Endodermal cell (in vitro differentiated cells): Measurements from ENCODE around the gene COL1A1. TPM values are rescaled to one million over a fixed set of nuclear protein-coding genes. Genes with fewer than 3 reads are reported as not detected.

ENCODE experiments used
- DNase-seq: peaks from one replicate; pipeline ENCODE4 v3.0.0-alpha.2; 2017
- H3K27ac ChIP-seq: 2 replicates; pipeline ENCODE4 v1.5.1; 2013; ENCODE audit warnings: mild to moderate bottlenecking, low read depth, low read length, moderate library complexity
- H3K27me3 ChIP-seq: 2 replicates; pipeline ENCODE4 v1.6.1; 2013; ENCODE audit warnings: mild to moderate bottlenecking, low read length, moderate library complexity; ENCODE audit not compliant: insufficient read depth, control insufficient read depth, poor library complexity, severe bottlenecking
- H3K36me3 ChIP-seq: 2 replicates; pipeline ENCODE4 v1.7.0; 2013; ENCODE audit warnings: mild to moderate bottlenecking, low read length, moderate library complexity; ENCODE audit not compliant: control insufficient read depth, insufficient read depth
- H3K4me1 ChIP-seq: one replicate; pipeline ENCODE4 v1.7.0; 2013; ENCODE audit warnings: low read length; ENCODE audit not compliant: control insufficient read depth, insufficient read depth
- H3K4me3 ChIP-seq: 2 replicates; pipeline ENCODE4 v1.5.1; 2013; ENCODE audit warnings: mild to moderate bottlenecking, low read length, moderate library complexity
- H3K9ac ChIP-seq: 2 replicates; pipeline ENCODE4 v1.6.1; 2013; ENCODE audit warnings: mild to moderate bottlenecking, low read length, moderate library complexity; ENCODE audit not compliant: poor library complexity, severe bottlenecking; ENCODE audit errors: extremely low read depth
- H3K9me3 ChIP-seq: 2 replicates; pipeline ENCODE4 v1.6.1; 2013; ENCODE audit warnings: mild to moderate bottlenecking, low read length, moderate library complexity; ENCODE audit not compliant: control insufficient read depth
- H3K27ac Mint-ChIP-seq: 2 replicates; pipeline ENCODE4 v1.8.0; 2020; ENCODE audit warnings: mixed read lengths
- H3K27me3 Mint-ChIP-seq: 2 replicates; pipeline ENCODE4 v1.8.0; 2021; ENCODE audit warnings: mild to moderate bottlenecking, mixed read lengths; ENCODE audit not compliant: insufficient read depth
- H3K36me3 Mint-ChIP-seq: 2 replicates; pipeline ENCODE4 v1.8.0; 2020; ENCODE audit warnings: low read depth, mixed read lengths
- H3K4me1 Mint-ChIP-seq: 2 replicates; pipeline ENCODE4 v1.8.0; 2020; ENCODE audit warnings: mixed read lengths
- H3K4me3 Mint-ChIP-seq: 2 replicates; pipeline ENCODE4 v1.8.0; 2020; ENCODE audit warnings: mild to moderate bottlenecking, moderate library complexity, mixed read lengths
- H3K9me3 Mint-ChIP-seq: 2 replicates; pipeline ENCODE4 v1.8.0; 2020; ENCODE audit warnings: mild to moderate bottlenecking, mixed read lengths
- CTCF ChIP-seq: fragments of 200-600 bp; sonication (generic); conservative IDR thresholded peaks from 2 replicates; pipeline ENCODE4 v1.5.0; 2021; ENCODE audit warnings: antibody characterized with exemption, mild to moderate bottlenecking
- WGBS, 2 experiments: methylation state at CpG; one replicate each; pipeline versions ENCODE4 v1.1.5 to v1.1.7; 2013; ENCODE audit warnings: missing lambda C conversion rate in 2 of 2, mixed read lengths in 1 of 2; ENCODE audit not compliant: insufficient coverage in 1 of 2, insufficient read length in 1 of 2; 5-methylcytosine and 5-hydroxymethylcytosine counted together
- total RNA-seq, 2 donors: library from RNA; stranded (reverse); fragmentation: NEBNext Ultra II Directional in 1 of 2; extraction: Animal tissue kit (Norgen Biotek cat#: 25700) in 1 of 2; gene quantifications; 2 replicates in 1 of 2; 3 replicates in 1 of 2; pipeline ENCODE4 v1.2.1, GENCODE V29; 2021

Gene COL1A1
- total RNA-seq, 2 donors from 2014 or later: 62.2 to 85.6 TPM

- 83 to 88% methylated on average over 4 to 11 of the region's 11 CpGs for WGBS, 2 experiments
- Mint-ChIP-seq H3K4me1 (peaks cover 16% of the 10 kb centered on the region), H3K4me3 (no peak overlapping the region), H3K36me3 (peaks cover 44% of the 10 kb centered on the region), H3K27ac (no peak overlapping the region), H3K9me3 (no peaks in the 10 kb centered on the region), H3K27me3 (peaks cover 5% of the 10 kb centered on the region)
- DNase-seq: no peak
- Histone ChIP-seq H3K27me3 (no peaks in the 10 kb centered on the region), H3K4me3 (no peak overlapping the region), H3K27ac (no peak overlapping the region), H3K9ac (no peak overlapping the region), H3K4me1 (peaks cover 6% of the 10 kb centered on the region), H3K9me3 (no peaks in the 10 kb centered on the region), H3K36me3 (peaks cover 34% of the 10 kb centered on the region)
- no peak for TF ChIP-seq CTCF
Observed at GRCh38 chr17:50145532-50146229, 55.8 kb downstream of the COL1A1 start.

DNA sequence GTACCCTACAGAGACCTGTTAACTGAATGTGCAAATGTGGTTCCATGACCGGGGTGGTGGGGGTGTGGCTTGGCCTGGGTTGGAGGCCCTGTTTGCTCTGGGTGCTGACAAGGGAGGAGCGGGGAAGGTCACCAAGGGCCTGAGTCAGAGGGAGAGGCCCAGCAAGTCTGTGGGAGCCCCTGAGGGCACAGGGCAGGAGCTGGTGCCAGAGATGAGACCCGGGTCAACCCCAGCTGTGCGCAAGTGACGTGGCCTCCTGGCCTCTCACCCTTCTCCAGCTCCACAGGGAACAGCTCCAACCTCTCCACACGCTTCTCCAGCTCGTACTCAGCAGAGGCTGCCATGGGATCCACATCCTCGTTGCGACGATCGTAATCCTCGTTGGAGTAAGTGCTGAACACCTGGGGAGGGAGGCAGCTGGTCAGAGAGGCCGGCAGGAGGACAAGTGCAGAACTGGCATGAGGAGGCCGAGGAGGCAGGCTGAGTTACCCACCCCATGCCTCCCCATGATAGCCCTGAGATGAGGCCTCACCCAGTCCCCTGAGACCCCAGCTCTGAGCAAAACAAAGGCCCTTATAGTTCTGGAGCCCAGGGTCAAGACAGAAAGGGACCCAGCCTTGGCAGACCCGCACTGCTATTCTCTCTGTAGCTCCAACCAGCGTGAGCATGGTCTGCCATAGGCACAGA, 56.4 kb downstream of the COL1A1 start:
- Mint-ChIP-seq H3K27me3 (peaks cover 3% of the 10 kb centered on the region), H3K4me1 (peaks cover 16% of the 10 kb centered on the region), H3K27ac (no peak overlapping the region), H3K36me3 (peaks cover 51% of the 10 kb centered on the region), H3K4me3 (no peak overlapping the region), H3K9me3 (no peaks in the 10 kb centered on the region)
- Histone ChIP-seq H3K36me3 (peaks cover 40% of the 10 kb centered on the region), H3K9me3 (no peaks in the 10 kb centered on the region), H3K4me1 (peaks cover 9% of the 10 kb centered on the region), H3K4me3 (no peak overlapping the region), H3K9ac (no peak overlapping the region), H3K27ac (no peak overlapping the region), H3K27me3 (no peaks in the 10 kb centered on the region)
- no peak for TF ChIP-seq CTCF
- no peak for DNase-seq
- 92% methylated on average over 13 to 16 of the region's 16 CpGs for whole genome bisulfite sequencing, 2 experiments

- TF ChIP-seq CTCF: no peak
- no peak overlapping the region for H3K27ac ChIP-seq
- H3K4me3 ChIP-seq: no peak overlapping the region
- no peaks in the 10 kb centered on the region for H3K9me3 Mint-ChIP-seq
- peaks cover 44% of the 10 kb centered on the region for H3K36me3 ChIP-seq
- no peak overlapping the region for H3K9ac ChIP-seq
- peaks cover 17% of the 10 kb centered on the region for H3K4me1 Mint-ChIP-seq
- H3K4me1 ChIP-seq: peaks cover 9% of the 10 kb centered on the region
- no peaks in the 10 kb centered on the region for H3K9me3 ChIP-seq
- H3K27me3 ChIP-seq: no peaks in the 10 kb centered on the region
- no peak overlapping the region for H3K27ac Mint-ChIP-seq
- DNase-seq: no peak
- H3K4me3 Mint-ChIP-seq: no peak overlapping the region
- 87 to 91% methylated on average over 4 to 6 of the region's 6 CpGs for WGBS, 2 experiments
- peaks cover 3% of the 10 kb centered on the region for H3K27me3 Mint-ChIP-seq
- H3K36me3 Mint-ChIP-seq: peaks cover 58% of the 10 kb centered on the region
Observed at GRCh38 chr17:50144355-50144754, 57.1 kb downstream of the COL1A1 start.
